OCI-LY3 (cell line): ENCODE data around the gene LRP10.

ENCODE experiments used
- H2AFZ ChIP-seq: fragments of 200-600, 300-600 bp; shearing (Covaris generic); 2 replicates; pipeline ENCODE4 v1.6.0; 2014; ENCODE audit warnings: antibody characterized with exemption, low read depth, low read length
- H3K27ac ChIP-seq: fragments of 200-600, 300-600 bp; sonication (generic); 2 replicates; pipeline ENCODE4 v1.5.1; 2014; ENCODE audit warnings: mild to moderate bottlenecking, low read length, moderate library complexity, mixed read lengths
- H3K27me3 ChIP-seq: fragments of 200-600, 300-600 bp; sonication (generic); 2 replicates; pipeline ENCODE4 v1.6.1; 2014; ENCODE audit warnings: low read depth, low read length, mixed read lengths
- H3K36me3 ChIP-seq: fragments of 200-600, 300-600 bp; sonication (generic); replicated peaks from 2 replicates; pipeline ENCODE3; 2014; ENCODE audit warnings: low read depth, low read length, mixed read lengths
- H3K4me1 ChIP-seq: fragments of 300-600, 200-600 bp; sonication (generic); 2 replicates; pipeline ENCODE4 v1.6.1; 2014; ENCODE audit warnings: low read length, mixed read lengths
- H3K4me2 ChIP-seq: fragments of 200-600, 300-600 bp; sonication (generic); 2 replicates; pipeline ENCODE4 v1.6.1; 2014; ENCODE audit warnings: low read length, mixed read lengths
- H3K4me3 ChIP-seq: fragments of 300-600, 200-600 bp; sonication (generic); 2 replicates; pipeline ENCODE4 v1.5.1; 2014; ENCODE audit warnings: antibody characterized with exemption, mild to moderate bottlenecking, low read length, moderate library complexity
- H3K79me2 ChIP-seq: fragments of 300-600, 200-600 bp; shearing (Covaris generic); 2 replicates; pipeline ENCODE4 v1.6.1; 2014; ENCODE audit warnings: mild to moderate bottlenecking, low read length, mixed read lengths
- H3K9ac ChIP-seq: fragments of 300-600, 200-600 bp; shearing (Covaris generic); 2 replicates; pipeline ENCODE4 v1.6.0; 2014; ENCODE audit warnings: mild to moderate bottlenecking, low read length, moderate library complexity
- H3K9me3 ChIP-seq: fragments of 200-600, 300-600 bp; shearing (Covaris generic); 2 replicates; pipeline ENCODE4 v1.6.1; 2014; ENCODE audit warnings: low read length, mixed read lengths; ENCODE audit not compliant: insufficient read depth
- H4K20me1 ChIP-seq: fragments of 200-600, 300-600 bp; sonication (generic); 2 replicates; pipeline ENCODE4 v1.6.1; 2016; ENCODE audit warnings: low read length, mixed read lengths; ENCODE audit not compliant: insufficient read depth
- EZH2phosphoT487 ChIP-seq: fragments of 200-600 bp; shearing (Covaris generic); IDR thresholded peaks from 2 replicates; pipeline ENCODE4 v1.6.1; 2018; ENCODE audit warnings: antibody characterized with exemption, mixed run types, low read depth
- TF ChIP-seq, protein P1 (sequence below): fragments of 200-600, 300-600 bp; sonication (generic); IDR thresholded peaks from 2 replicates; pipeline ENCODE4 v1.5.1; 2014; ENCODE audit warnings: antibody characterized with exemption, low read length, low read depth

LRP10 gene

DNA sequence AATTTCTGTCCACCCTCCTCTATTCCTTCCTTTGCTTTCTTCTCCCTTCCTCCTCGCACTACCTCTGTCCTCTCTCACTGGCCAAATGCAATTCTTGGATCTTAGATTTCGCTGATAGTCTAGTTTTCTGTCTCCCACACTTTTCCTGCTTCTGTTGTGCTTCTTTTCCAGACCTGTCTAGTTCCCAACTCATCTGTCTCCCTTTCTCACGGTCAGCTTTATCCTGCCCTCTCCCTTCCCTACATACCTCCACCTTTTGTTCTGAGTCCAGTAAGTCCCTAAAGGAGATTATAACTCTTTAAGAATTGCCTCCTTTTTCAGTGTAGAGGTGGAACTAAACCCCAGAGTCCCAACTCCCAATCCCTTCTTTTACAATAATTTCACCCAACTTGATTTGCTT lies 36.0 kb upstream of the LRP10 start:
- H3K27me3 ChIP-seq = no peaks in the 10 kb centered on the region
- peaks cover 8% of the 10 kb centered on the region for H3K79me2 ChIP-seq
- H4K20me1 ChIP-seq = no peaks in the 10 kb centered on the region
- H3K4me3 ChIP-seq = no peak overlapping the region
- peaks cover 26% of the 10 kb centered on the region for H3K36me3 ChIP-seq
- no peaks in the 10 kb centered on the region for H3K9me3 ChIP-seq
- no peak overlapping the region for H3K9ac ChIP-seq
- H3K4me1 ChIP-seq = peaks cover 4% of the 10 kb centered on the region; the same call in 1 of the 2 replicates
- no peak overlapping the region for H2AFZ ChIP-seq
- H3K27ac ChIP-seq = no peak overlapping the region
- H3K4me2 ChIP-seq = no peak overlapping the region
- no peak for TF ChIP-seq EZH2phosphoT487
- TF ChIP-seq, protein P1, sequence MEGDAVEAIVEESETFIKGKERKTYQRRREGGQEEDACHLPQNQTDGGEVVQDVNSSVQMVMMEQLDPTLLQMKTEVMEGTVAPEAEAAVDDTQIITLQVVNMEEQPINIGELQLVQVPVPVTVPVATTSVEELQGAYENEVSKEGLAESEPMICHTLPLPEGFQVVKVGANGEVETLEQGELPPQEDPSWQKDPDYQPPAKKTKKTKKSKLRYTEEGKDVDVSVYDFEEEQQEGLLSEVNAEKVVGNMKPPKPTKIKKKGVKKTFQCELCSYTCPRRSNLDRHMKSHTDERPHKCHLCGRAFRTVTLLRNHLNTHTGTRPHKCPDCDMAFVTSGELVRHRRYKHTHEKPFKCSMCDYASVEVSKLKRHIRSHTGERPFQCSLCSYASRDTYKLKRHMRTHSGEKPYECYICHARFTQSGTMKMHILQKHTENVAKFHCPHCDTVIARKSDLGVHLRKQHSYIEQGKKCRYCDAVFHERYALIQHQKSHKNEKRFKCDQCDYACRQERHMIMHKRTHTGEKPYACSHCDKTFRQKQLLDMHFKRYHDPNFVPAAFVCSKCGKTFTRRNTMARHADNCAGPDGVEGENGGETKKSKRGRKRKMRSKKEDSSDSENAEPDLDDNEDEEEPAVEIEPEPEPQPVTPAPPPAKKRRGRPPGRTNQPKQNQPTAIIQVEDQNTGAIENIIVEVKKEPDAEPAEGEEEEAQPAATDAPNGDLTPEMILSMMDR = no peak

DNA sequence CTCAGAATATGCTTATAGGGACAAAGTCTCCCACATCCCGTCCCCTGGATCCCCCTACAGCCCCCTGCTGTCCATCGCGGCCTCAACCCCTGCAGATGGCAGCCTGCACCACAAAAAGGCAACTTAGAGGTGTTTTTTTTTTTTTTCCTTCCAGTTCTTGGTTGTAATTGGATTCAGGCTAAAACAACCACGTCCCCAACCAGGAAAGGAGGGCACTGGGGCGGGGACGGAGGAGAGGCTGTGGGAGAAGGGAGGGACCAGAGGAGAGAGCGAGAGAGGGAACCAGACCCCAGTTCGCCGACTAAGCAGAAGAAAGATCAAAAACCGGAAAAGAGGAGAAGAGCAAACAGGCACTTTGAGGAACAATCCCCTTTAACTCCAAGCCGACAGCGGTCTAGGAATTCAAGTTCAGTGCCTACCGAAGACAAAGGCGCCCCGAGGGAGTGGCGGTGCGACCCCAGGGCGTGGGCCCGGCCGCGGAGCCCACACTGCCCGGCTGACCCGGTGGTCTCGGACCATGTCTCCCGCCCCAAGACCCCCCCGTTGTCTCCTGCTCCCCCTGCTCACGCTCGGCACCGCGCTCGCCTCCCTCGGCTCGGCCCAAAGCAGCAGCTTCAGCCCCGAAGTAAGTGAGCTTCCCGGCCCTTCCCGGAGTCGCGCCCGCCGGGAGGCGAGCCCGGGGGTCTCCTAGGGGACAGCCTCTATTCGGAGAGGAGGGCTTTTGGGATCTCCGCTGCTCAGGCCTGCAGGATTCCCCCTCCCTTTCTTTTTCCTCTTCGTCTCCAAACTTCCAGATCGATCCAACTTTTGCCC lies 35.0 kb upstream of the LRP10 start, which contains the start of gene MMP14:
TSS of gene MMP14 (plus strand) at position 285 of the 813 bp plus-strand sequence. CDS start at position 518, 233 bp downstream.
- H3K36me3 ChIP-seq = peaks cover 24% of the 10 kb centered on the region
- H3K4me3 ChIP-seq = no peak within 1 kb of the TSS
- no peaks in the 10 kb centered on the region for H3K27me3 ChIP-seq
- no peak within 1 kb of the TSS for H3K27ac ChIP-seq
- H4K20me1 ChIP-seq = no peaks in the 10 kb centered on the region
- TF ChIP-seq, protein P1 = no peak
- no peak for TF ChIP-seq EZH2phosphoT487
- no peaks in the 10 kb centered on the region for H3K4me1 ChIP-seq
- no peak within 1 kb of the TSS for H3K4me2 ChIP-seq
- H3K9me3 ChIP-seq = no peaks in the 10 kb centered on the region
- no peak within 1 kb of the TSS for H2AFZ ChIP-seq
- H3K9ac ChIP-seq = no peak within 1 kb of the TSS
- no peaks in the 10 kb centered on the region for H3K79me2 ChIP-seq

DNA sequence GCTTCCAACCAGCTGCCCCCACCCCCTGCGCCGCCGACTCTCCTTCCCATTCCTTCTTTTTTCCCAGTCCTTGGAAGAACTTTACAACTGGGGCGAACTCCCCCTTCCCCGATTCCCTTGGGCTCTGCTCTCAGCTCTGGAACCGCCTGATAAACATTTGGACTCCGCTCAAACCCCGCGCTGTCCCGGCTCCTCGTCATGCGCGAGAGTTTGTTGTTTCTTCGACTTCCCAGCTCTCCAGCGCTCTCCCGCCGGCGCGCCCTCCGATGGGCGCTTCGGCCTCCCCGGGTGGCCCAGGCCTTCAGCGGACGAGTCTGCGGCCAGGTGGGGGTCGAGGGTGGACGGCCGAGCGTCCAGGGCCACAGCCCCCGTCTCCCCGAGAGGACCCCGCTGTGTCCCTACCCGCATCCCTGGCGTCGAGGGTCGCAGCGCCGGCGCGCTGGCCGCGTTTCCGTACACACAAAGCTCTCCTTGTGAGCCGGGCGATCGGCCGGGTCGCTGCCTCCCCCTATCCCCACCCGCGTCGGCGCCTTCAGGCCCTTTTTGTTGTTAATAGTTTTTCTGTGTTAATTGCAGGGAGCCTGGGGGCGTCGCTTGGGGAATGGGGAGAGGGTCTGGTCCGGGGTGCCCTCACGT lies 34.3 kb upstream of the LRP10 start:
- H3K27ac ChIP-seq = no peak overlapping the region
- no peaks in the 10 kb centered on the region for H3K4me1 ChIP-seq
- no peaks in the 10 kb centered on the region for H3K79me2 ChIP-seq
- no peaks in the 10 kb centered on the region for H4K20me1 ChIP-seq
- no peak overlapping the region for H3K9ac ChIP-seq
- TF ChIP-seq, protein P1 = no peak
- H3K4me2 ChIP-seq = no peak overlapping the region
- H3K4me3 ChIP-seq = no peak overlapping the region
- no peaks in the 10 kb centered on the region for H3K9me3 ChIP-seq
- H3K36me3 ChIP-seq = peaks cover 18% of the 10 kb centered on the region
- no peaks in the 10 kb centered on the region for H3K27me3 ChIP-seq
- H2AFZ ChIP-seq = no peak overlapping the region

DNA sequence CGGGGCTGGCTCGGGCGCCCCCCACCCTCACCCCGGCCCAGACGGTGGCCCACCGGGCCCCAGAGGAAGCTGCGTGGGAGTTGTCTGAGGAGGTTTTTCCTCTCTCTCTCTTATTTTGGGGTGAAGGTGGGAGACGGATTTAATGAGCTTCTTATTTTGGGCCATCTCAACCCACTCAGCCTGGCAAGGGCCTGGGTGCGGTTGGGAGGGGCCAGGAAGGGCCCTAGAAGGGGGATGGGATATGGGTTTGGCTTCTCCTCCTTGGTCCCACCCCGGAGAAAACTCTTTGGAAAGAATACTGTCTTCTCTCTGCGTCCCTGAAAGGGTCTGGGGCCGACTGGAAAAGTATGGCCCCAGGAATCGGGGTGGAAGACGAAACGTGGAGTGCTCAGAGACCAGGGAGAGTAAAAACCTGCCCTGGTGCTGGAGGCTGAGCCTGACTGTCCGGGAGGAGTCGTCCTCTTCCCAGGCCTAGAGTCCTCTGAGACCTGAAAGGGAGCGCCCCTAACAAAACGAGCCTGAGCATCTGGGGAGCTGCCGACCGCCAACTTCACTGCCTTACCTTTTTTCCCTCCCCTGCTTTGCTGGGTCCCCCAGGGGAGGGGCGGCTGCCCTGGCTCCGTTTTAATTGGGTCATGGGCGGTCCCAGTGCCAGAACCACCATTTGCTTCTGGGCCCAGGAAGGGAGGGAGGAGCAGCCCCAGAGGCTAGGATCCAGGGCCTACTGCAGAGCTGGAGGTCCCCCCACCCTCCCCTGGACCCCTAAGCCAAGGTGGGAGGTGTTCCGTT lies 33.6 kb upstream of the LRP10 start:
- Histone ChIP-seq H3K79me2 (no peaks in the 10 kb centered on the region), H4K20me1 (no peaks in the 10 kb centered on the region), H3K4me2 (no peak overlapping the region), H3K9ac (no peak overlapping the region), H3K27me3 (no peaks in the 10 kb centered on the region), H3K4me3 (no peak overlapping the region), H3K36me3 (peaks cover 18% of the 10 kb centered on the region), H2AFZ (no peak overlapping the region), H3K4me1 (no peaks in the 10 kb centered on the region), H3K27ac (no peak overlapping the region), H3K9me3 (no peaks in the 10 kb centered on the region)
- TF ChIP-seq EZH2phosphoT487 = no peak
- TF ChIP-seq, protein P1 = no peak
